ENCODE measurements around the gene SLC13A2. TPM values are rescaled to one million over a fixed set of nuclear protein-coding genes. Genes with fewer than 3 reads are reported as not detected.
"Not testable (repeated sequence)": the region's sequence is repeated elsewhere in the genome, so short reads cannot be mapped to it uniquely, and the experiment has no call there.

Gene SLC13A2
- total and polyA plus RNA-seq, 7 donors: under 0.01 to 29.1 (median 9.9) TPM; not detected in 3

DNA sequence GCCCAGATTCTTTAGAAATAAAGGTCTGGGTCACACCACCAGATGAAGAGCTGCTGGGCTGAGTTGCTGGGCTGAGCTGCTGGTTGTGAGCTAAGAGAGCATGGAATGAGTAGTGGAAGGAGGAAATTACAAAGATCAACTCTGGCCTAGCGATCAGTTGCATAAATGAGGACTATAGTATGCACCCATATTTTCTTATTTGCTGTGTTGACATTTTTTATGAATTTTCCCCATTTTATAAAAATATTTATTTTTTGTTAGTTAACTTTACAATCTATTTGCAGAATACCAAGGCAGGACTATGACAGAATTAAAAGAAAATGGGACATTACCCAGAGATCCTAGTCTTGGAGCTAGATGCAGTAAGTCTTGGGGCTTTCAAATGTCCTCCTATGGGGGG is 23.6 kb upstream of the SLC13A2 start:
- no peaks in the 10 kb centered on the region for H3K4me1 ChIP-seq
- H3K27ac ChIP-seq: no peak overlapping the region
- TF ChIP-seq EP300 (IDR thresholded peaks at IDR 0.05) (no peak), POLR2A (IDR thresholded peaks at IDR 0.05) (no peak), POLR2AphosphoS5 (IDR thresholded peaks at IDR 0.05) (no peak)
- TF ChIP-seq, protein P1, sequence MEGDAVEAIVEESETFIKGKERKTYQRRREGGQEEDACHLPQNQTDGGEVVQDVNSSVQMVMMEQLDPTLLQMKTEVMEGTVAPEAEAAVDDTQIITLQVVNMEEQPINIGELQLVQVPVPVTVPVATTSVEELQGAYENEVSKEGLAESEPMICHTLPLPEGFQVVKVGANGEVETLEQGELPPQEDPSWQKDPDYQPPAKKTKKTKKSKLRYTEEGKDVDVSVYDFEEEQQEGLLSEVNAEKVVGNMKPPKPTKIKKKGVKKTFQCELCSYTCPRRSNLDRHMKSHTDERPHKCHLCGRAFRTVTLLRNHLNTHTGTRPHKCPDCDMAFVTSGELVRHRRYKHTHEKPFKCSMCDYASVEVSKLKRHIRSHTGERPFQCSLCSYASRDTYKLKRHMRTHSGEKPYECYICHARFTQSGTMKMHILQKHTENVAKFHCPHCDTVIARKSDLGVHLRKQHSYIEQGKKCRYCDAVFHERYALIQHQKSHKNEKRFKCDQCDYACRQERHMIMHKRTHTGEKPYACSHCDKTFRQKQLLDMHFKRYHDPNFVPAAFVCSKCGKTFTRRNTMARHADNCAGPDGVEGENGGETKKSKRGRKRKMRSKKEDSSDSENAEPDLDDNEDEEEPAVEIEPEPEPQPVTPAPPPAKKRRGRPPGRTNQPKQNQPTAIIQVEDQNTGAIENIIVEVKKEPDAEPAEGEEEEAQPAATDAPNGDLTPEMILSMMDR (IDR thresholded peaks at IDR 0.05): no peak
- no peak for DNase-seq
- no peaks in the 10 kb centered on the region for H3K9me3 ChIP-seq
- H3K36me3 ChIP-seq: no peaks in the 10 kb centered on the region
- H3K4me3 ChIP-seq: no peak overlapping the region
- 81 to 83% methylated on average over 1 of the region's 1 CpG for WGBS, 2 donors
- peaks cover 0 to 5% (median 0%) of the 10 kb centered on the region in 3 donors for H3K27me3 ChIP-seq
- intact Hi-C loops (cut with DNase I): no loop called here

DNA sequence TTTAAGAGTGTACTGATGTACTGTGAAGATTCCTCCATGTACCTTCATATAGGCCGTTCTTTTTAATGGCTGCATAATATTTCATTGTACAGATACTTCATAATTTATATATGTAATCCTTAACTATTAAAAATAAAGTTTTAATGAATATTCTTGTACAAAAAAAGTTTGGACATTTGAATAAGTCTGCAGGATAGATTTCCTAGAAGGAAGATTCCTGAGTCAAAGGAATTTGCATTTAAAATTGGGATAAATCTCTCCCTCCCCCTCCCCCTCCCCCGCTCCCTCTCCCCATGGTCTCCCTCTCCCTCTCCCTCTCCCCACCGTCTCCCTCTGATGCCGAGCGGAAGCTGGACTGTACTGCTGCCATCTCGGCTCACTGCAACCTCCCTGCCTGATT is 15.6 kb upstream of the SLC13A2 start:
- TF ChIP-seq POLR2A (IDR thresholded peaks at IDR 0.05) (no peak), EP300 (IDR thresholded peaks at IDR 0.05) (no peak)
- Histone ChIP-seq H3K9me3 (no peaks in the 10 kb centered on the region), H3K27me3 (no peaks in the 10 kb centered on the region), H3K36me3 (no peaks in the 10 kb centered on the region), H3K4me1 (no peaks in the 10 kb centered on the region), H3K4me3 (no peak overlapping the region), H3K27ac (no peak overlapping the region)
- intact Hi-C loops (cut with DNase I): no loop called here
- DNase-seq: no peak
- WGBS, 2 donors: 90 to 91% methylated on average over 6 of the region's 6 CpGs

DNA sequence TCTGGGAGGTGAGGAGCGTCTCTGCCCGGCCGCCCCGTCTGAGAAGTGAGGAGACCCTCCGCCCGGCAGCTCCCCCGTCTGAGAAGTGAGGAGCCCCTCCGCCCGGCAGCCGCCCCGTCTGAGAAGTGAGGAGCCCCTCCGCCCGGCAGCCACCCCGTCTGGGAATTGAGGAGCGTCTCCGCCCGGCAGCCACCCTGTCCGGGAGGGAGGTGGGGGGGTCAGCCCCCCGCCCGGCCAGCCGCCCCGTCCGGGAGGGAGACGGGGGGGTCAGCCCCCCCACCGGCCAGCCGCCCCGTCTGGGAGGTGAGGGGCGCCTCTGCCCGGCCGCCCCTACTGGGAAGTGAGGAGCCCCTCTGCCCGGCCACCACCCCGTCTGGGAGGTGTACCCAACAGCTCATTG is 14.6 kb upstream of the SLC13A2 start:
- H3K9me3 ChIP-seq; intact Hi-C loops (cut with DNase I); H3K4me3 ChIP-seq; H3K27me3 ChIP-seq; DNase-seq; H3K36me3 ChIP-seq; H3K4me1 ChIP-seq; H3K27ac ChIP-seq: not testable (repeated sequence)
- 95 to 96% methylated on average over 31 of the region's 32 CpGs for WGBS, 2 donors

DNA sequence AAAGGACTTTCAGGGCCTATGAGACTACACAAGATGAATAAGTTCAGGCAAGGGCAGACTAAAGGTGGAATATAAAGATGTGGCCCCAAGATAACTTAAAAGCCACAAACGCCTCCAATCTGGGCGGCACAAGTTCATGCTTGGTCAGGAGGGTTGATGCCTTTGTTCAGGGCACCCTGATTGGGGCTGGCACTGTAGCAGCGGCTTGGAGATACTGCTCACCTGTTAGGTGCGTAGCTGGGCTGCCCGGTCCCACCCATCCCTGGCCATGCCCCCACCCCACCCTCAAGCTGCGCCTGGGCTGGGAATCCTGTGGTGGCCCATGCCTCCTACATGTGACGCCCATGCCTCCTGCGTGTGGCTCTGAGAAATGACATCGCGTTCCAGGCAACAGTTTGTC is 12.5 kb upstream of the SLC13A2 start:
- TF ChIP-seq, protein P1 (IDR thresholded peaks at IDR 0.05): no peak
- TF ChIP-seq POLR2AphosphoS5 (IDR thresholded peaks at IDR 0.05) (no peak), EP300 (IDR thresholded peaks at IDR 0.05) (no peak), POLR2A (IDR thresholded peaks at IDR 0.05) (no peak)
- 92 to 93% methylated on average over 10 of the region's 10 CpGs for WGBS, 2 donors
- no peaks in the 10 kb centered on the region for H3K4me1 ChIP-seq
- H3K27ac ChIP-seq: no peak overlapping the region
- no peaks in the 10 kb centered on the region for H3K9me3 ChIP-seq
- H3K27me3 ChIP-seq: peaks cover 0 to 4% (median 3%) of the 10 kb centered on the region in 3 donors
- no peak for DNase-seq
- intact Hi-C loops (cut with DNase I): no loop called here
- no peak overlapping the region for H3K4me3 ChIP-seq
- H3K36me3 ChIP-seq: no peaks in the 10 kb centered on the region

DNA sequence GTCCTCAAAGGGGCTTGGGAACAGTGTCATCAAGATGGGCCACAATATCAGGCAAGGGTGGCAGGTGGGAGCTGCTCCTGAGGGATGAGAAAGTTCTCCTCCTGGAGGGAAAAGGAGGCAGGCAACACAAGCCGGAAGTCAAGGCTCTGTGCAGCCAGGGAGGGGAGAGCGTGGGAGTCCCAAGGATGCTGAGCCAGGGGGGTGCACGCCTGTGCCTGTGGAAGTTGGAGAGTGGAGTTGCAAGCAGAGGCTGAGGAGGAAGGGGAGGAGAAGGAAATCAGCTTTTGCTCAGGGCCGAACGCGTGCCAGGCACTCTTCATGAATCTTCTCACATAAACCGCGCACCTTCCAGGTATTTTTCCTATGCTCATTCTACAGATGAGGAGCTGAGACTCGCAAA is 7.4 kb upstream of the SLC13A2 start:
- intact Hi-C loops (cut with DNase I): no loop called here
- H3K27ac ChIP-seq: no peak overlapping the region
- no peaks in the 10 kb centered on the region for H3K9me3 ChIP-seq
- TF ChIP-seq, protein P1 (IDR thresholded peaks at IDR 0.05): no peak
- TF ChIP-seq EP300 (IDR thresholded peaks at IDR 0.05) (no peak), POLR2AphosphoS5 (IDR thresholded peaks at IDR 0.05) (no peak), POLR2A (IDR thresholded peaks at IDR 0.05) (no peak)
- peaks cover 0 to 7% (median 3%) of the 10 kb centered on the region in 3 donors for H3K27me3 ChIP-seq
- H3K4me3 ChIP-seq: no peak overlapping the region
- peak; percentile 30 for DNase-seq
- no peaks in the 10 kb centered on the region for H3K36me3 ChIP-seq
- H3K4me1 ChIP-seq: no peaks in the 10 kb centered on the region
- WGBS, 2 donors: 72 to 84% methylated on average over 9 of the region's 9 CpGs

DNA sequence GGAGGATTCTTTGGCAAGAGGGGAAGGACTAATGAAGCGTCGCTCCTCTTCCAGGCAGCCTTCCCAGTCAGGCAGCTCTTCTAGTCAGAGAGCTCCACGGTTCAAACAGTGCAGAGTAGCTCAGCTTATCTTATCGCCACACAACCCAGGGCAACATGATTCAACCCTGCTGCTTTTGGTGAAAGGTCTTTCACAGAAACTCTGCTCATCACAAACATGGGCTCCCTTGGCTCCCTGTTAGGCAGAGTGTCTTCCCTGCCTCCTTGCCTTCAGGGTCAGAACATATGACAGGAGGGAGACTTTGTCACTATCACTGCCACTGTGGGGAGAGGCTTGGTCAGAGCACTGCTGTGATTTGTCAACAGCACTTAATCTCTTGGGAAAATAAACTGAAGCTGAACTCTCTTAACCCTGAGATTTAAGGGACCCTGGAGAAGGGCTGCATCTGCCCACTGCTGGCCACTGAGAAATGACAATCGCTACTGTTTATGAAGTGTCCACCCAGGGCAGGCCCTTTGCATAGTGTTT is 6.9 kb upstream of the SLC13A2 start:
- Histone ChIP-seq H3K36me3 (no peaks in the 10 kb centered on the region), H3K4me3 (no peak overlapping the region), H3K27me3 (peaks cover 0 to 7% (median 3%) of the 10 kb centered on the region in 3 donors), H3K4me1 (no peaks in the 10 kb centered on the region), H3K27ac (no peak overlapping the region), H3K9me3 (no peaks in the 10 kb centered on the region)
- WGBS, 2 donors: 63 to 71% methylated on average over 5 of the region's 5 CpGs
- TF ChIP-seq EP300 (IDR thresholded peaks at IDR 0.05) (no peak), POLR2AphosphoS5 (IDR thresholded peaks at IDR 0.05) (no peak), POLR2A (IDR thresholded peaks at IDR 0.05) (no peak)
- TF ChIP-seq, protein P1 (IDR thresholded peaks at IDR 0.05): no peak
- intact Hi-C loops (cut with DNase I): no loop called here
- no peak for DNase-seq

All from sigmoid colon (tissue), 7 donors.